Measurements from ENCODE around the gene UPK1A.

DNA sequence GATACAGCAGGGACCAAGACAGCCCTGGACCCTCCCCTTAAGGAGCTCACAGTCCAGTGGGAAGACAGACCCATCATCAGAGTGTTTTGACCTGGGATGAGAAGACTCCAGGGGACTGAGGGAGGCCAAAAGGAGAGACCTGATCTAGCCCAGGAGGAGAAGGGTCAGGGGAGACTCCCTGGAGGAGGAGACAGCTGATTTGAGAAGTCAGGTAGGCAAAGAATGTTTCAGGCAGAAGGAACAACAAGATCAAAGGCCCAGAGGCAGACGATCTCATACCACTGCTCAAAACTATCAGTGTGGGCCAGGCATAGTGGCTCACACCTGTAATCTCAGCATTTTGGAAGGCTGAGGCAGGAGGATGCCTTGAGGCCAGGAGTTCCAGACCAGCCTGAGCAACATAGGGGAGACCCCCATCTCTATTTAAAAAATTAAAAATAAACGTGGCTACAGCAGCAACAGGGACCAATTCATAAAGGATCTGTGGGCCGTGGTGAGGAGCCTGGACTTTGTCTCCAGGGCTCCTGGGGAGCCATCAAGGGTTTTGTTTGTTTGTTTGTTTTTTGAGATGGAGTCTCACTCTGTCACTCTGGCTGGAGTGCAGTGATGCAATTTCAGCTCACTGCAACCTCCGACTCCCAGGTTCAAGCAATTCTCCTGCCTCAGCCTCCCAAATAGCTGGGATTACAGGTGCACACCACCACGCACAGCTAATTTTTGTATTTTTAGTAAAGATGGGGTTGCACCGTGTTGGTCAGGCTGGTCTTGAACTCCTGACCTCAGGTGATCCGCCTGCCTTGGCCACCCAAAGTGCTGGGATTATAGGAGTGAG, 20.4 kb upstream of the UPK1A start:
- TF ChIP-seq, protein P1, sequence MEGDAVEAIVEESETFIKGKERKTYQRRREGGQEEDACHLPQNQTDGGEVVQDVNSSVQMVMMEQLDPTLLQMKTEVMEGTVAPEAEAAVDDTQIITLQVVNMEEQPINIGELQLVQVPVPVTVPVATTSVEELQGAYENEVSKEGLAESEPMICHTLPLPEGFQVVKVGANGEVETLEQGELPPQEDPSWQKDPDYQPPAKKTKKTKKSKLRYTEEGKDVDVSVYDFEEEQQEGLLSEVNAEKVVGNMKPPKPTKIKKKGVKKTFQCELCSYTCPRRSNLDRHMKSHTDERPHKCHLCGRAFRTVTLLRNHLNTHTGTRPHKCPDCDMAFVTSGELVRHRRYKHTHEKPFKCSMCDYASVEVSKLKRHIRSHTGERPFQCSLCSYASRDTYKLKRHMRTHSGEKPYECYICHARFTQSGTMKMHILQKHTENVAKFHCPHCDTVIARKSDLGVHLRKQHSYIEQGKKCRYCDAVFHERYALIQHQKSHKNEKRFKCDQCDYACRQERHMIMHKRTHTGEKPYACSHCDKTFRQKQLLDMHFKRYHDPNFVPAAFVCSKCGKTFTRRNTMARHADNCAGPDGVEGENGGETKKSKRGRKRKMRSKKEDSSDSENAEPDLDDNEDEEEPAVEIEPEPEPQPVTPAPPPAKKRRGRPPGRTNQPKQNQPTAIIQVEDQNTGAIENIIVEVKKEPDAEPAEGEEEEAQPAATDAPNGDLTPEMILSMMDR (IDR thresholded peaks at IDR 0.05) = no peak
- TF ChIP-seq ZNF423 (CRISPR knock-in tag; IDR thresholded peaks at IDR 0.05) (no peak), SP1 (CRISPR knock-in tag; conservative IDR thresholded peaks at IDR 0.05) (no peak), ELF4 (CRISPR knock-in tag; IDR thresholded peaks at IDR 0.05; ENCODE audit: low read depth) (no peak), RELA (CRISPR knock-in tag; IDR thresholded peaks at IDR 0.05; ENCODE audit: borderline replicate concordance) (no peak), TEAD4 (CRISPR knock-in tag; IDR thresholded peaks at IDR 0.05) (no peak)
- TF ChIP-seq, protein P2, sequence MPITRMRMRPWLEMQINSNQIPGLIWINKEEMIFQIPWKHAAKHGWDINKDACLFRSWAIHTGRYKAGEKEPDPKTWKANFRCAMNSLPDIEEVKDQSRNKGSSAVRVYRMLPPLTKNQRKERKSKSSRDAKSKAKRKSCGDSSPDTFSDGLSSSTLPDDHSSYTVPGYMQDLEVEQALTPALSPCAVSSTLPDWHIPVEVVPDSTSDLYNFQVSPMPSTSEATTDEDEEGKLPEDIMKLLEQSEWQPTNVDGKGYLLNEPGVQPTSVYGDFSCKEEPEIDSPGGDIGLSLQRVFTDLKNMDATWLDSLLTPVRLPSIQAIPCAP (CRISPR knock-in tag; IDR thresholded peaks at IDR 0.05) = no peak
- TF ChIP-seq, protein P3, sequence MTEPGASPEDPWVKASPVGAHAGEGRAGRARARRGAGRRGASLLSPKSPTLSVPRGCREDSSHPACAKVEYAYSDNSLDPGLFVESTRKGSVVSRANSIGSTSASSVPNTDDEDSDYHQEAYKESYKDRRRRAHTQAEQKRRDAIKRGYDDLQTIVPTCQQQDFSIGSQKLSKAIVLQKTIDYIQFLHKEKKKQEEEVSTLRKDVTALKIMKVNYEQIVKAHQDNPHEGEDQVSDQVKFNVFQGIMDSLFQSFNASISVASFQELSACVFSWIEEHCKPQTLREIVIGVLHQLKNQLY (CRISPR knock-in tag; IDR thresholded peaks at IDR 0.05) = no peak
- TF ChIP-seq, protein P4, sequence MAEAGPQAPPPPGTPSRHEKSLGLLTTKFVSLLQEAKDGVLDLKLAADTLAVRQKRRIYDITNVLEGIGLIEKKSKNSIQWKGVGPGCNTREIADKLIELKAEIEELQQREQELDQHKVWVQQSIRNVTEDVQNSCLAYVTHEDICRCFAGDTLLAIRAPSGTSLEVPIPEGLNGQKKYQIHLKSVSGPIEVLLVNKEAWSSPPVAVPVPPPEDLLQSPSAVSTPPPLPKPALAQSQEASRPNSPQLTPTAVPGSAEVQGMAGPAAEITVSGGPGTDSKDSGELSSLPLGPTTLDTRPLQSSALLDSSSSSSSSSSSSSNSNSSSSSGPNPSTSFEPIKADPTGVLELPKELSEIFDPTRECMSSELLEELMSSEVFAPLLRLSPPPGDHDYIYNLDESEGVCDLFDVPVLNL (CRISPR knock-in tag; IDR thresholded peaks at IDR 0.05; ENCODE audit: borderline replicate concordance, low read depth) = no peak
- TF ChIP-seq, protein P5, sequence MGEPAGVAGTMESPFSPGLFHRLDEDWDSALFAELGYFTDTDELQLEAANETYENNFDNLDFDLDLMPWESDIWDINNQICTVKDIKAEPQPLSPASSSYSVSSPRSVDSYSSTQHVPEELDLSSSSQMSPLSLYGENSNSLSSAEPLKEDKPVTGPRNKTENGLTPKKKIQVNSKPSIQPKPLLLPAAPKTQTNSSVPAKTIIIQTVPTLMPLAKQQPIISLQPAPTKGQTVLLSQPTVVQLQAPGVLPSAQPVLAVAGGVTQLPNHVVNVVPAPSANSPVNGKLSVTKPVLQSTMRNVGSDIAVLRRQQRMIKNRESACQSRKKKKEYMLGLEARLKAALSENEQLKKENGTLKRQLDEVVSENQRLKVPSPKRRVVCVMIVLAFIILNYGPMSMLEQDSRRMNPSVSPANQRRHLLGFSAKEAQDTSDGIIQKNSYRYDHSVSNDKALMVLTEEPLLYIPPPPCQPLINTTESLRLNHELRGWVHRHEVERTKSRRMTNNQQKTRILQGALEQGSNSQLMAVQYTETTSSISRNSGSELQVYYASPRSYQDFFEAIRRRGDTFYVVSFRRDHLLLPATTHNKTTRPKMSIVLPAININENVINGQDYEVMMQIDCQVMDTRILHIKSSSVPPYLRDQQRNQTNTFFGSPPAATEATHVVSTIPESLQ (CRISPR knock-in tag; IDR thresholded peaks at IDR 0.05) = no peak
- TF ChIP-seq, protein P6, sequence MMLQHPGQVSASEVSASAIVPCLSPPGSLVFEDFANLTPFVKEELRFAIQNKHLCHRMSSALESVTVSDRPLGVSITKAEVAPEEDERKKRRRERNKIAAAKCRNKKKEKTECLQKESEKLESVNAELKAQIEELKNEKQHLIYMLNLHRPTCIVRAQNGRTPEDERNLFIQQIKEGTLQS (CRISPR knock-in tag; conservative IDR thresholded peaks at IDR 0.05) = no peak
- TF ChIP-seq, protein P7, sequence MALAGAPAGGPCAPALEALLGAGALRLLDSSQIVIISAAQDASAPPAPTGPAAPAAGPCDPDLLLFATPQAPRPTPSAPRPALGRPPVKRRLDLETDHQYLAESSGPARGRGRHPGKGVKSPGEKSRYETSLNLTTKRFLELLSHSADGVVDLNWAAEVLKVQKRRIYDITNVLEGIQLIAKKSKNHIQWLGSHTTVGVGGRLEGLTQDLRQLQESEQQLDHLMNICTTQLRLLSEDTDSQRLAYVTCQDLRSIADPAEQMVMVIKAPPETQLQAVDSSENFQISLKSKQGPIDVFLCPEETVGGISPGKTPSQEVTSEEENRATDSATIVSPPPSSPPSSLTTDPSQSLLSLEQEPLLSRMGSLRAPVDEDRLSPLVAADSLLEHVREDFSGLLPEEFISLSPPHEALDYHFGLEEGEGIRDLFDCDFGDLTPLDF (CRISPR knock-in tag; IDR thresholded peaks at IDR 0.05) = no peak
